HL-60 (cell line): Measurements from ENCODE around the gene TRMT61A.

Source experiments
- CTCF ChIP-seq: IDR thresholded peaks from one replicate; pipeline ENCODE4 v1.5.1; 2011; ENCODE audit warnings: low read length, control low read depth, inconsistent platforms; ENCODE audit not compliant: insufficient read depth
- REST ChIP-seq: IDR thresholded peaks from 2 replicates; pipeline ENCODE4 v1.6.1; 2012; ENCODE audit warnings: low read depth; ENCODE audit not compliant: insufficient replicate concordance

- TF ChIP-seq REST: no peak
- TF ChIP-seq CTCF: no peak
These were observed 35.0 kb downstream of the TRMT61A start for GRCh38 chr14:103563844-103564505.
